Activated CD8-positive, alpha-beta memory T cell treated with anti-CD3 and anti-CD28 coated beads for 4 hours (primary cell): ENCODE data around the gene HPN.
"Not testable (repeated sequence)": the region's sequence is repeated elsewhere in the genome, so short reads cannot be mapped to it uniquely, and the experiment has no call there.

Experiments
- DNase-seq, 2 donors: peaks; one replicate each; pipeline ENCODE4 v3.0.0-alpha.2; 2020; ENCODE audit warnings: low read depth in 2 of 2

Gene HPN

DNA sequence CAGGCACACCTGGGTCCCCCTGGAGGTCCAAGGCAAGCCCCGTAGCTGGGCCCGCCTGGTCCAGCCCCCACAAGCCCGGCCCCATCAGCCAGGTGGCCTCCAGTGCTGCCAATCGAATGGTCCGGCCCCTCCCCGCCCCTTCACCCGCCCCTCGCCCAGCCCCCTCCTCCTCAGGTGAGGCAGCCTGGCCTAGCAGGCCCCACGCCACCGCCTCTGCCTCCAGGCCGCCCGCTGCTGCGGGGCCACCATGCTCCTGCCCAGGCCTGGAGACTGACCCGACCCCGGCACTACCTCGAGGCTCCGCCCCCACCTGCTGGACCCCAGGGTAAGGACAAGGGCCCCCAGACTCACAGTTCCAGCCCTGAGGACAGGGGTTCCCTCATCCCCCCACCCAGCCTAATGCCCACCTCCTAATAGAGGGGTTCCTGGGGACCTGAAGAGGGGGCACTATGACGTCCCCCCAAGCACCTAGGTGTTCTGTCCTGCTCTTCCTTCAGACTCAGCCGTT lies at the start of gene HPN:
Gene HPN, plus strand, starts transcription at position 174 of the 508 bp plus-strand sequence. CDS start 786 bp downstream, outside the sequence.
- DNase-seq: no peak

DNA sequence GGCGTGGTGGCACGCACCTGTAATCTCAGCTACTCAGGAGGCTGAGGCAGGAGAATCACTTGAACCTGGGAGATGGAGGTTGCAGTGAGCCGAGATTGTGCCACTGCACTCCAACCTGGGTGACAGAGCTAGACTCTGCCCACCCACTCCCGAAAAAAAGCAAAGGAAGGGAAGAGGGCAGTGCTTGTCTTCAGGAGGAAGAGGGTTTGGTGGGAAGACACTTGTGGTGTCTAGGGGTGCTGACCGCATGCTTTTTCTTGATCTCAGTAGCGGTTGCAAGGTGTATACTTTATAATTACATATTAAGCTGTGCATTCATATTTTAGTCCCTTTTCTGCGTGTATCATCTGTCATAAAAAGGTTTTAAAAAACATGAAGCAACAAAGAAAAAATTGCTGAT lies 48.9 kb upstream of the HPN start:
- not testable (repeated sequence) for DNase-seq

GRCh38 chr19:34994286-34994642 lies 47.3 kb upstream of the HPN start:
- no peak for DNase-seq

- no peak for DNase-seq
Observed at GRCh38 chr19:34994643-34995541, 46.6 kb upstream of the HPN start.

DNA sequence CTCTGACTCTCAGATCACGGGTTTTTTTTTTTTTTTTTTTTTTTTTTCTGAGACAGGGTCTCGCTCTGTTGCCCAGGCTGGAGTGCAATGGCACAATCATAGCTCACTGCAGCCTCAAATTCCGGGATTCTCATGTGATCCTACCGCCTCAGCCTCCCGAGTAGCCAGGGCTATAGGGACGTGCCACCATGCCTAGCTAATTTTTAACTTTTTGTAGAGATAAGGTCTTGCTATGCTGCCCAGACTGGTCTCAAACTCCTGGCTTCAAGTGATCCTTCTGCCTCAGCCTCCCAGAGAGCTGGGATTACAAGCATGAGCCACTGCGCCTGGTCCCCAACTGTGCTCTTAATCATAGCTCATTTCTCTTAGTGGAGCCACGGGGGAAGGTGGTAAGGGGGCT lies 46.0 kb upstream of the HPN start:
- DNase-seq: no peak

GRCh38 chr19:34997071-34997617 lies 44.4 kb upstream of the HPN start:
- no peak for DNase-seq

DNA sequence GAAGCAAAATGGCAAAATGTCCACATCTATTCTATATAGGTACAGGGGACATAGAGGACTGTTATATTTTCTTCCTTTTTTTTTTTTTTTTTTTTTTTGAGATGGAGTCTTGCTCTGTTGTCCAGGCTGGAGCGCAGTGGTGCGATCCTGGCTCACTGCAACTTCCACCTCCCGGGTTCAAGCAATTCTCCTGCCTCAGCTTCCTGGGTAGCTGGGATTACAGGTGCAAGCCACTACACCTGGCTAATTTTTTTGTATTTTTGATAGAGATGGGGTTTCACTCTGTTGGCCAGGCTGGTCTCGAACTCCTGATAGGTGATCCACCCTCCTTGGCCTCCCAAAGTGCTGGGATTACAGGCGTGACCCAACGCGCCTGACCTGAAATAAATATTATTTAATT lies 43.3 kb upstream of the HPN start:
- DNase-seq: not testable (repeated sequence)

- no peak for DNase-seq
Observed at GRCh38 chr19:34998777-34999497, 42.6 kb upstream of the HPN start.

GRCh38 chr19:34999498-35000337 lies 41.8 kb upstream of the HPN start, which contains the start of gene GRAMD1A:
TSS of gene GRAMD1A (plus strand) at chr19:35000323. CDS start at chr19:35000479, 156 bp downstream.
- peak; percentile 34 to 39 for DNase-seq

GRCh38 chr19:35000338-35000646 lies 41.2 kb upstream of the HPN start:
- no peak for DNase-seq

GRCh38 chr19:35000647-35001501 lies 40.6 kb upstream of the HPN start:
- DNase-seq: peak in 1 of 2 donors; percentile 30

GRCh38 chr19:35002037-35002535 lies 39.4 kb upstream of the HPN start:
- no peak for DNase-seq

DNA sequence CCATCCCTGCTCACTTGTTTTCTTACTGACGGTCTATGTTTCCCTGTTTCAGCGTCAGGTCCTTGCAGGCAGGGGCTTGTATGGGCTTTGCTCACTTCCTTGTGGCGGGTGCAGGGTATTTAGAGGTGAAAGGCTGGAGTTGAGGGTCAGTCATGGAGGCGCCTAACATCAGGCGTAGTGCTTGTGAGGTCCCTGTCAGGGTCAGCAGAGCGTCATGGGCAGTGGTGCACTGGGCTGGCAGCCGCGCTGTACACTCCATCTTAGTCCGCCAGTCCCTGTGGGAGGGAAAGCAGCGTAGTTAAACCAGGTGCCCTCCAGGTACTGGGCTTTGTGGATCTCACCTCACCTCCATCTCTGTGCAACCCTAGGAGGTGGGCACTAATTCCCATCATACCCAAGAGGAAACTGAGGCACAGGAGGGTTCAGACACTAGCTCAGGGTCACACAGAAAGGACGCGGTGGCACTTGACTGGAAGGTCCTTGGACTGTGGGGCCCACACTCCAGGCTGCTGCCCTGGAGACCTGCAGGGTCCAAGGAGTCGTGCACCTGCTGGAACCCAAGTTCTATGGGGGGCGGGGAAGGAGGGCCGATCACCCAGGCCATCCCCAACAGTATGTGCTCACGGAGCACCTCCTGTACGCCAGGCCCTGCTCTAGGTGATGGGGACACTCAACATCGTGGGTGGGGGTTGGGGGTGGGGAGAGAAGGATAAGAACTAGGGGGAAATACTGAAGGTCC lies 36.8 kb upstream of the HPN start:
- no peak for DNase-seq

DNA sequence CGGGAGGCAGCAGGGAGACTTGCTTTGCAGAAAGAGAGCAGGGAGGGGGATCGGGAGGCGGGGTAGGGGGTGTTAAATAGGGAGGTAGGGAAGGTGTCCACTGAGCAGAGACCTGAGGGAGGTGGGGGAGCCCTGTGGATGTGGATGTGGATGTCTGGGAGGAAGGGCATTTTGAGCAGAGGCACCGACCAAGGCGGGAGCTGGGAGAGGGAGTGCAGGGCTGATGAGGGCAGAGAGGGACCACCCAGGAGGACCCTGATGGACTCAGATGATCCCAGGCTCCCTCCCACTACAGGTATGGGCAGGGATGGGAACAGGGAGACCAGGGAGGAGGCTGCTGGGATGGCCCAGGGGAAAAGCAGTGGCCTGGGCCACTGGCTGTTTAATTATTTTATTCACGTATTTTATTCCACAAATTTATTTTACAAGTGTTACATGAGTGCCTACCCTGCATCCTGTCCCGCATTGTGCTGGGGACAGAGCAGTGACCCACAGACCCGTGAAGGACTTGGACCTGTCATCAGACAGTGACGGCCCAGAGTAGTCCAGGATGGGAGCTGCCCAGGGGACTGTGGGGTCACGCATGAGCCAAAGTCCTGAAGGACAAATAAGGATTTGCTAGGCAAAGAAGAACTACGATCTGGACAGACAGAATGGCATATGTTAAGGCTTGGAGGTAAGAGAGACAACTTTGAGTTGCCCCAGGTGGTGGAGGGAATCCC lies 36.1 kb upstream of the HPN start:
- DNase-seq: no peak

- DNase-seq: not testable (repeated sequence)
Observed at GRCh38 chr19:35006007-35006341, 35.5 kb upstream of the HPN start.

DNA sequence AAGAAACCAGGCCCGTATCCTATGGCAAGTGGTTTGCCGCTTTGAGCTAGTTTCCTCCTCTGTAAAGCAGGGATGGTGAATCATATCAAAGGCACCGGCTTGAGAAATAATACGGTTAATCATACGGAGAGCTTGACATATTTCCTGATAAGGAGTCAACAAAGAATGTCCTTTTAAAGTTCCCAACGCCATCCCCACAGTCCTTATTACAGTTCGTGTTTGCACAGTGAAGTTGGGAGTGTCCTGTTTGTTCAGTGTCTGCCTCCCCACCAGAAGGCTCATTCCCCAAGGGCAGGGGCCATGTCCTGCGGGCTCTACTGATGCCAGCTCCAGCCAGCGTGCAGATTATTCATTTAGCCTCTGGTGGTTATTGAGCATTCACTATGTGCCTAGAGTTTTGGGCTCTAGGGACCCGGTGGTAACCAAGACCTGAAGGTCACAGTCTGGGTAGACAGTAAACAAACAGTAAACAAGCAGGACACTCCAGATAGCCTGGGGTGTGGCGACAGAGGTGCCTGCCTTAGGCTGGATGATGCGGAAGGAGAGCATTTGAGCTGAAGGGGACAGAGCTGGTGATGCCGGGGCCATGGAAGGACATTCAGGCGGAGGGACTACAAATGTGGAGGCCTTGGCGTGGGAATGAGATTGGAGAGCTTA lies 35.1 kb upstream of the HPN start:
- no peak for DNase-seq

GRCh38 chr19:35006999-35007365 lies 34.5 kb upstream of the HPN start:
- no peak for DNase-seq

DNA sequence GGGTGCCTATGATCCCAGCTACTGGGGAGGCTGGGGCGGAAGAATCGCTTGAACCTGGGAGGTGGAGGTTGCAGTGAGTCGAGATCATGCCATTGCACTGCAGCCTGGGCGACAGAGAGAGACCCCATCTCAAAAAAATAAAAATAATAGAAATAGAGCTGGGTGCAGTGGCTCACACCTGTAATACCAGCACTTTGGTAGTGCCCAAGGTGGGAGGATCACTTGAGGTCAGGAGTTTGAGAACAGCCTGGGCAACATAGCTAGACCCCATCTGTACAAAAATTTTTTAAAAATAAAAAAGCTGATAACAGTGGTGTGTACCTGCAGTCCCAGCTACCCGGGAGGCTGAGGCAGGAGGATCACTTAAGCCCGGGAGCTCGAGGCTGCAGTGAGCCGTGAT lies 34.1 kb upstream of the HPN start:
- not testable (repeated sequence) for DNase-seq

- DNase-seq: no peak
Observed at GRCh38 chr19:35008891-35009341, 32.6 kb upstream of the HPN start.
